ENCODE results near the gene CAB39.

DNA sequence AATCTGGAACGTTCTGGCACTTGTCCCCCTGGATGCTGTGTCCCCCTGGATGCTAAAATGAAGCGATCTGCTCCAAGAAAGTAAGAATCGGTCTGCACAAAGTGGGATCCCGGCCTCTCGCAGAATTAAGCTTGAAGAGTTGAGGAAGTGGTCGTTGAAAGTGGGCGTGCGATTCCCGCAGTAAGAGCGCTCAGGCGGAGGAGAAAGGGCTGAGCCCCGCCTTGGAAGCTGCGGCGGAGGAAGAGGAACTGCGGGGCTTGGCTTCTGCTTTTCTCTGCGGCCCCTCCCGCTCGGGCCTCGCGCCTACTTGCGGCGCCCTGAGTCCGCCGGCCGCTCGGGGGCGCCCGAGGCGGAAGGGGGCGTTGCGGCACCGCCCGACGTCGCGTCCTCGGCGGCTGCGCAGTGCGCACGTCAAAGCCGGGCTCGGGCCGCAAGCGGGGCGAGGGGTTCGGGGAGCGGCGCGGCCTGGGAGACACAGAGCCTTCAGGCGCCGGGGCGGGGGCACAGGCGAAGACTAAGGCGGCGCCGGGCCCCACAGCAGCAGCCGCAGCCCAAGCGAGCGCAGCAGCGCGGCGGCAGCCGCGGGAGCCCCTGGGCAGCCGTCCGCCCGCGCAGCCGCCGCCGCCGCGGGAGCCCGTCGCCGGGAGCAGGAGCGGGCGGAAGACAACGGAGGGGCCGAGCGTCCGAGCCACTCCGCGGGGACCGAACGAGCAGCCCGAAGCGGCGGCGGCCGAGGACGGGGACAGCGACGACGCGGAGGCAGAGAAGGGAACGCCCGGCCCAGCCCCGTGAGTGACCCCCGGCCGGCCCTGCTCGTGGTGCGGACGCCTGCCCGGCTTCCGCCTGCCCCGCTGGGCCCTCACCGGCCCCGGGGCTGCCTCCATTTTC lies at the start of gene CAB39:
- TF ChIP-seq RAD21 (IDR thresholded peaks at IDR 0.05 in 1 of 2, conservative IDR thresholded peaks at IDR 0.05 in 1 of 2; ENCODE audit: low read depth in 2 of 2, low read length in 2 of 2) (peak; percentile 34 to 61), CTCF (IDR thresholded peaks at IDR 0.05; ENCODE audit: control extremely low read depth in 1 of 3, insufficient read depth in 1 of 3, low read depth in 1 of 3, low read length in 3 of 3) (peak; percentile 87 to 95 (median 87)), JUN (IDR thresholded peaks at IDR 0.05; ENCODE audit: low read depth, low read length) (no peak), USF2 (IDR thresholded peaks at IDR 0.05; ENCODE audit: low read length) (no peak), BACH1 (IDR thresholded peaks at IDR 0.05; ENCODE audit: low read length) (no peak), SIX5 (IDR thresholded peaks at IDR 0.05; ENCODE audit: low read depth, low read length) (no peak), POLR2A (IDR thresholded peaks at IDR 0.05; ENCODE audit: control extremely low read depth in 1 of 2, low read depth in 2 of 2, low read length in 2 of 2) (peak in 1 of 2 experiments; percentile 34; a peak in 2 of 3 replicates)

All from H1 (cell line).